ENCODE data around the gene CNBD2.
A peak's percentile ranks its signal among the peaks of the same experiment; 100 is the strongest.
"Not testable (repeated sequence)": the region's sequence is repeated elsewhere in the genome, so short reads cannot be mapped to it uniquely, and the experiment has no call there.

CNBD2 gene

GRCh38 chr20:36064658-36065426 lies 96.5 kb downstream of the CNBD2 start:
- DNase-seq: peak; percentile 88

GRCh38 chr20:36065427-36065998 lies 97.1 kb downstream of the CNBD2 start:
- DNase-seq: peak; percentile 13

- no peak for DNase-seq
Measured at GRCh38 chr20:36066777-36067176, 98.4 kb downstream of the CNBD2 start.

GRCh38 chr20:36068526-36068925 lies 100.1 kb downstream of the CNBD2 start:
- not testable (repeated sequence) for DNase-seq

- no peak for DNase-seq
Measured at GRCh38 chr20:36070451-36070850, 102.1 kb downstream of the CNBD2 start.

GRCh38 chr20:36071848-36072247 lies 103.5 kb downstream of the CNBD2 start:
- no peak for DNase-seq

- no peak for DNase-seq
Measured at GRCh38 chr20:36074983-36075382, 106.6 kb downstream of the CNBD2 start.

GRCh38 chr20:36077762-36078161 lies 109.4 kb downstream of the CNBD2 start:
- not testable (repeated sequence) for DNase-seq

GRCh38 chr20:36079486-36079885 lies 111.1 kb downstream of the CNBD2 start:
- no peak for DNase-seq

- not testable (repeated sequence) for DNase-seq
Measured at GRCh38 chr20:36079984-36080383, 111.6 kb downstream of the CNBD2 start.
